Measurements from ENCODE around the gene HTR7. TPM values are rescaled to one million over a fixed set of nuclear protein-coding genes. Genes with fewer than 3 reads are reported as not detected.
A peak's percentile ranks its signal among the peaks of the same experiment; 100 is the strongest.
"Not testable (repeated sequence)": the region's sequence is repeated elsewhere in the genome, so short reads cannot be mapped to it uniquely, and the experiment has no call there.

The HTR7 gene
- total RNA-seq (ENCODE audit: unreplicated experiment): 13.3 TPM
- long read RNA-seq: 0 reads

GRCh38 chr10:90857635-90858460 is at the start of gene HTR7:
TSS of gene HTR7 (minus strand) at chr10:90858039. CDS start at chr10:90857671, 368 bp downstream.
- H3K27ac Mint-ChIP-seq (ENCODE audit: unreplicated experiment): peak within 1 kb of the TSS; percentile 90
- H3K4me1 Mint-ChIP-seq (ENCODE audit: low read depth, unreplicated experiment): peaks cover 15% of the 10 kb centered on the region
- peaks cover 9% of the 10 kb centered on the region for H3K9me3 Mint-ChIP-seq (ENCODE audit: unreplicated experiment)
- TF ChIP-seq CTCF (IDR thresholded peaks at IDR 0.05; ENCODE audit: partially characterized antibody, unreplicated experiment): peak; percentile 80
- H3K36me3 Mint-ChIP-seq (ENCODE audit: unreplicated experiment): peaks cover 3% of the 10 kb centered on the region
- peak; percentile 84 for DNase-seq
- peak within 1 kb of the TSS; percentile 97 for H3K4me3 Mint-ChIP-seq (ENCODE audit: unreplicated experiment)
- peaks cover 8% of the 10 kb centered on the region for H3K27me3 Mint-ChIP-seq (ENCODE audit: unreplicated experiment)

DNA sequence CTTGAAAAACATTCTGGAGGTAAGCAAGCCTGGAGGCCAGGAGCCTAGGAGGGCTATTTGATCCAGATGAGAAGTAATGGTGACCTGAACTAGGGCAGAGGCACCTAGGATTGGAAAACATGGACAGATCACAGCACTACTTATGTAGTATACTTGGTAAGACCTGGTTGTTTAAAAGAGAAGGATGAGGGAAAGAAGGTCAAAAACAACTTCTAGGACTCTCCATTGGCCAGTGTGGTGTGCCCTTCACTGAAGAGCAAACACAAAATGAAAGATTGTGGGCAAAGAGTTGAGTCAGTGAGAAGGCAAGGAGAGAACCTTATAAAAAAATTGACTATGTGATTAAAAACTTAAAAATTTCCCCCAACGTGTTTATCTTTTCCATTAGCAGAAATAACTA is 48.8 kb upstream of the HTR7 start:
- H3K27me3 Mint-ChIP-seq (ENCODE audit: unreplicated experiment): no peaks in the 10 kb centered on the region
- no peak overlapping the region for H3K4me3 Mint-ChIP-seq (ENCODE audit: unreplicated experiment)
- no peak for TF ChIP-seq CTCF (IDR thresholded peaks at IDR 0.05; ENCODE audit: partially characterized antibody, unreplicated experiment)
- no peak overlapping the region for H3K27ac Mint-ChIP-seq (ENCODE audit: unreplicated experiment)
- peaks cover 4% of the 10 kb centered on the region for H3K36me3 Mint-ChIP-seq (ENCODE audit: unreplicated experiment)
- no peaks in the 10 kb centered on the region for H3K9me3 Mint-ChIP-seq (ENCODE audit: unreplicated experiment)
- no peak for DNase-seq
- no peaks in the 10 kb centered on the region for H3K4me1 Mint-ChIP-seq (ENCODE audit: low read depth, unreplicated experiment)

GRCh38 chr10:90905925-90906324 is 48.1 kb upstream of the HTR7 start:
- Mint-ChIP-seq H3K4me1 (ENCODE audit: low read depth, unreplicated experiment) (no peaks in the 10 kb centered on the region), H3K27ac (ENCODE audit: unreplicated experiment) (no peak overlapping the region), H3K36me3 (ENCODE audit: unreplicated experiment) (peaks cover 4% of the 10 kb centered on the region), H3K4me3 (ENCODE audit: unreplicated experiment) (no peak overlapping the region), H3K9me3 (ENCODE audit: unreplicated experiment) (no peaks in the 10 kb centered on the region), H3K27me3 (ENCODE audit: unreplicated experiment) (no peaks in the 10 kb centered on the region)
- no peak for TF ChIP-seq CTCF (IDR thresholded peaks at IDR 0.05; ENCODE audit: partially characterized antibody, unreplicated experiment)
- no peak for DNase-seq

DNA sequence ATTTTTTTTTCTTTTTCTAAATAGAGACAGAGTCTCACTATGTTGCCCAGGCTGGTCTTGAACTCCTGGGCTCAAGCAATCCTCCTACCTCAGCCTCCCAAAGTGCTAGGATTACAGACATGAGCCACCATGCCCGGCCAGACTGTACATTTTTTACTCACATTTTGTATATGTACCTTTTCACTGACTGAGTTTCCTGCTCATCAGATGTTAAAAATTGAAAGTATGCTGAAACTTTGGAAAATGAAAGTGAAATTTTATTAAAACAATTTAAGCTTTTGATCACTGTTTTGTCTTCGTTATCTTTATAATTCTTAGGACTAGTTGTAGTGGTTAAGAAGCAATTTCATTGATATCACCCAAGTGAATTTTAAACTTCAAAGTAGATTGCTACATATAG is 39.1 kb upstream of the HTR7 start:
- H3K9me3 Mint-ChIP-seq (ENCODE audit: unreplicated experiment); H3K27ac Mint-ChIP-seq (ENCODE audit: unreplicated experiment); H3K36me3 Mint-ChIP-seq (ENCODE audit: unreplicated experiment); H3K27me3 Mint-ChIP-seq (ENCODE audit: unreplicated experiment); H3K4me1 Mint-ChIP-seq (ENCODE audit: low read depth, unreplicated experiment); H3K4me3 Mint-ChIP-seq (ENCODE audit: unreplicated experiment); DNase-seq: not testable (repeated sequence)

- no peak for DNase-seq
- Mint-ChIP-seq H3K4me3 (ENCODE audit: unreplicated experiment) (no peak overlapping the region), H3K27ac (ENCODE audit: unreplicated experiment) (no peak overlapping the region), H3K4me1 (ENCODE audit: low read depth, unreplicated experiment) (no peaks in the 10 kb centered on the region), H3K9me3 (ENCODE audit: unreplicated experiment) (no peaks in the 10 kb centered on the region), H3K27me3 (ENCODE audit: unreplicated experiment) (peaks cover 1% of the 10 kb centered on the region), H3K36me3 (ENCODE audit: unreplicated experiment) (no peaks in the 10 kb centered on the region)
- no peak for TF ChIP-seq CTCF (IDR thresholded peaks at IDR 0.05; ENCODE audit: partially characterized antibody, unreplicated experiment)
Measured at GRCh38 chr10:90893190-90893589, 35.4 kb upstream of the HTR7 start.

Measured in glutamatergic neuron (in vitro differentiated cells).